ENCODE measurements around the gene LMBRD2. TPM values are rescaled to one million over a fixed set of nuclear protein-coding genes. Genes with fewer than 3 reads are reported as not detected.
A peak's percentile ranks its signal among the peaks of the same experiment; 100 is the strongest.
"Not testable (repeated sequence)": the region's sequence is repeated elsewhere in the genome, so short reads cannot be mapped to it uniquely, and the experiment has no call there.

The LMBRD2 gene
- 14.2 TPM for polyA plus RNA-seq (ENCODE audit: insufficient read length)

GRCh38 chr5:36151434-36152323, at the start of gene LMBRD2, which contains the start of gene SKP2:
Gene LMBRD2 (minus strand): TSS chr5:36151887. CDS start chr5:36143349, 8,538 bp downstream.
Gene SKP2 (plus strand): TSS chr5:36152111. CDS start chr5:36152263, 152 bp downstream.
- DNase-seq: peak; percentile 100

GRCh38 chr5:36200513-36200912, 48.8 kb upstream of the LMBRD2 start:
- no peak for DNase-seq

GRCh38 chr5:36199620-36200019, 47.9 kb upstream of the LMBRD2 start:
- DNase-seq: no peak

- not testable (repeated sequence) for DNase-seq
Measured at GRCh38 chr5:36198783-36199182, 47.1 kb upstream of the LMBRD2 start.

GRCh38 chr5:36198281-36198680, 46.6 kb upstream of the LMBRD2 start:
- no peak for DNase-seq

- no peak for DNase-seq
Measured at GRCh38 chr5:36193746-36194145, 42.1 kb upstream of the LMBRD2 start.

GRCh38 chr5:36184408-36184807, 32.7 kb upstream of the LMBRD2 start:
- not testable (repeated sequence) for DNase-seq

- DNase-seq: no peak
Measured at GRCh38 chr5:36181774-36182173, 30.1 kb upstream of the LMBRD2 start.

GRCh38 chr5:36180556-36181350, 29.1 kb upstream of the LMBRD2 start:
- no peak for DNase-seq

- DNase-seq: no peak
Measured at GRCh38 chr5:36179950-36180349, 28.3 kb upstream of the LMBRD2 start.

- no peak for DNase-seq
Measured at GRCh38 chr5:36178524-36178890, 26.8 kb upstream of the LMBRD2 start.

- DNase-seq: no peak
Measured at GRCh38 chr5:36177715-36178523, 26.2 kb upstream of the LMBRD2 start.

- DNase-seq: no peak
Measured at GRCh38 chr5:36177154-36177553, 25.5 kb upstream of the LMBRD2 start.

- DNase-seq: no peak
Measured at GRCh38 chr5:36175043-36175442, 23.4 kb upstream of the LMBRD2 start.

- no peak for DNase-seq
Measured at GRCh38 chr5:36174119-36174518, 22.4 kb upstream of the LMBRD2 start.

GRCh38 chr5:36173426-36173825, 21.7 kb upstream of the LMBRD2 start:
- no peak for DNase-seq

GRCh38 chr5:36172599-36172998, 20.9 kb upstream of the LMBRD2 start:
- DNase-seq: no peak

GRCh38 chr5:36170832-36171424, 19.2 kb upstream of the LMBRD2 start:
- no peak for DNase-seq

- DNase-seq: no peak
Measured at GRCh38 chr5:36168737-36169136, 17.1 kb upstream of the LMBRD2 start.

GRCh38 chr5:36164461-36164860, 12.8 kb upstream of the LMBRD2 start:
- DNase-seq: no peak

GRCh38 chr5:36162810-36163486, 11.3 kb upstream of the LMBRD2 start:
- no peak for DNase-seq

GRCh38 chr5:36161361-36161760, 9.7 kb upstream of the LMBRD2 start:
- DNase-seq: no peak

All from hindlimb muscle (tissue), 1 donor.